Measurements from ENCODE around the gene GRIN3A.

DNA sequence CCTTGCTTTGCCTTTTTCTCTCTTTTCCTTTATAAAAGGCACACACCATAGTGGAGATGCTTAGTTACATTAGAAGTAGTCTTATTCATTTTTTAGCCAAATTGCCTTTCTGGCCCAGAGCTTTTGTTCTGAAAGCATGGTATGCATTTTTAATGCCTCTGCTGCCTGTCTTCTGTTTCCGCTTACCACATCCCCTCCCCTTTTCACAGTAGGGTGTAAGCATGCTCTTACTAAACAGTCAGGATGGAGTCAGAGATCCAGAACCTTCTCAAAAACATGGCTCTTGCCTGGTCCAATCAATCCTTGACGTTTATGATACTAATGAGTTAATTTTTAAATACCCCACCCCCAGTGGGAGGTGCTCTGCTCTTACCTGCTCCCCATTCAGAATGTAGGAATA is 166.1 kb downstream of the GRIN3A start:
- no peak for TF ChIP-seq ZNF274 (IDR thresholded peaks at IDR 0.05; ENCODE audit: low read depth, low read length)
- no peak for TF ChIP-seq SUZ12 (IDR thresholded peaks at IDR 0.05; ENCODE audit: extremely low read depth, insufficient read depth, insufficient read length)

Measured in NT2/D1 (cell line).